Measurements from ENCODE around the gene COL24A1. TPM values are rescaled to one million over a fixed set of nuclear protein-coding genes. Genes with fewer than 3 reads are reported as not detected.
"Not testable (repeated sequence)": the region's sequence is repeated elsewhere in the genome, so short reads cannot be mapped to it uniquely, and the experiment has no call there.

The COL24A1 gene
- total RNA-seq, 1 donor from 2014 or later = 2.7 TPM

DNA sequence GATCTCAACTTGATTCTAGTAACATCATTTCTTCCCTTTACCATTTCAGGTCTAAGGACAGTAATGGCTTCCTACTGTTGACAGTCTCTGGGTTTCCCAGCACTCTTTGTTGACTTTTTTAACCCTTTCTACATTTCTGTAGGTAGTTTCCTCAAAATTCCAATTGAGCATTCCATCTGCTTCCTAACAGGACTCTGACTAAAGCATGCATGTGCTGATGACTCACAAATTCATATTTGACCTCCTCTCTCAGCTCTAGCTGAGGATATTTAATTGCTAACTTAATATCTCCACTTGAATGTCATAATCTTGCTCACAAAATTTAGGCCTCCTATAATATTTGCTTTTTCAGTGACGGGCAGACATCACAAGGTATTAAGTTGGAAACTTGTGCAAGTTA lies 355.1 kb downstream of the COL24A1 start:
- no peaks in the 10 kb centered on the region for H3K36me3 Mint-ChIP-seq
- H3K9me3 Mint-ChIP-seq = peaks cover 4% of the 10 kb centered on the region
- H3K4me3 Mint-ChIP-seq = no peak overlapping the region
- no peak overlapping the region for H3K27ac Mint-ChIP-seq
- H3K4me1 Mint-ChIP-seq = peaks cover 3% of the 10 kb centered on the region
- DNase-seq (ENCODE audit: low spot score in 2 of 2, unreplicated experiment in 2 of 2) = no peak
- H3K27me3 Mint-ChIP-seq (ENCODE audit: low read depth) = peaks cover 9% of the 10 kb centered on the region
- TF ChIP-seq, protein P1, sequence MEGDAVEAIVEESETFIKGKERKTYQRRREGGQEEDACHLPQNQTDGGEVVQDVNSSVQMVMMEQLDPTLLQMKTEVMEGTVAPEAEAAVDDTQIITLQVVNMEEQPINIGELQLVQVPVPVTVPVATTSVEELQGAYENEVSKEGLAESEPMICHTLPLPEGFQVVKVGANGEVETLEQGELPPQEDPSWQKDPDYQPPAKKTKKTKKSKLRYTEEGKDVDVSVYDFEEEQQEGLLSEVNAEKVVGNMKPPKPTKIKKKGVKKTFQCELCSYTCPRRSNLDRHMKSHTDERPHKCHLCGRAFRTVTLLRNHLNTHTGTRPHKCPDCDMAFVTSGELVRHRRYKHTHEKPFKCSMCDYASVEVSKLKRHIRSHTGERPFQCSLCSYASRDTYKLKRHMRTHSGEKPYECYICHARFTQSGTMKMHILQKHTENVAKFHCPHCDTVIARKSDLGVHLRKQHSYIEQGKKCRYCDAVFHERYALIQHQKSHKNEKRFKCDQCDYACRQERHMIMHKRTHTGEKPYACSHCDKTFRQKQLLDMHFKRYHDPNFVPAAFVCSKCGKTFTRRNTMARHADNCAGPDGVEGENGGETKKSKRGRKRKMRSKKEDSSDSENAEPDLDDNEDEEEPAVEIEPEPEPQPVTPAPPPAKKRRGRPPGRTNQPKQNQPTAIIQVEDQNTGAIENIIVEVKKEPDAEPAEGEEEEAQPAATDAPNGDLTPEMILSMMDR (IDR thresholded peaks at IDR 0.05; ENCODE audit: unreplicated experiment) = no peak

DNA sequence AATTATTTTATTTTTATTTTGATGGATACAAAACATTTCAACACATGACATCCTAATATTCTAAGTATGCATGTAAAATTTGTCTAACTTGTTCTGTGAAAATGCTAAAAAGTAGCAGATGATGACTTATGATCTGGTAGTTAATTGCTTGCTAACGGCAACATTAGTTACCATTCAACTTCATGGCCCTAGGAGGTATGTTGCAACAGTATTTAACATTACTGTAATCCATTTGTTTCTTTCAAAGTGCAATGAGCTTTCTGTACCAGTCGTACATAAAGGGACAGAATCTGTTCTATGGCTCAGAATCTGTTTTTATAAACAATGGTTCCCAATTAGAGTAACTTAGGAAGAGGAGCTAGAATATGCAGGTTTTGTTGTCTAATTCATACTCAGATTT lies 356.8 kb downstream of the COL24A1 start:
- Mint-ChIP-seq H3K36me3 (no peaks in the 10 kb centered on the region), H3K9me3 (peaks cover 4% of the 10 kb centered on the region), H3K4me3 (no peak overlapping the region), H3K27me3 (ENCODE audit: low read depth) (peaks cover 9% of the 10 kb centered on the region), H3K4me1 (peaks cover 3% of the 10 kb centered on the region), H3K27ac (no peak overlapping the region)
- TF ChIP-seq, protein P1 (IDR thresholded peaks at IDR 0.05; ENCODE audit: unreplicated experiment) = no peak
- no peak for DNase-seq (ENCODE audit: low spot score in 2 of 2, unreplicated experiment in 2 of 2)

DNA sequence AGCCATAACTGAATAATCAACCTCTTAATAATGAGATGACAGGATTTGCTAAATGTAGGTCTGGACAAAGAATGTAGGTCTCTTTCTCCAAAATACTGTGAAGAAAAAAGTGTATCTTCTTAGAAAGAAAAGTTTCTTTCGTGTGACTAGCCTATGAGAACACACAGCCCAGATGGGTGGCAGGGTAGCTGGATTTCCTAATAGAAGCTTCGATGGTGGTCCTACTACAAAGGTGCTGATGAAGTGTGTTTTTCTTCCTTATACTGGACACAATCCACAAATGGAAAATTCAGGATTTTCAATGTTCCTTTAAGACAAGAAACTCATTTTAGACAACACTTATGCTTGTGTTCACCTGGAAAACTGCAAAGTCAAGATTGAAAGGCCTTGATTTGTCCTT lies 358.2 kb downstream of the COL24A1 start:
- no peak for DNase-seq (ENCODE audit: low spot score in 2 of 2, unreplicated experiment in 2 of 2)
- Mint-ChIP-seq H3K4me3 (no peak overlapping the region), H3K36me3 (no peaks in the 10 kb centered on the region), H3K27ac (no peak overlapping the region), H3K4me1 (peaks cover 3% of the 10 kb centered on the region), H3K27me3 (ENCODE audit: low read depth) (peaks cover 10% of the 10 kb centered on the region), H3K9me3 (no peaks in the 10 kb centered on the region)
- TF ChIP-seq, protein P1 (IDR thresholded peaks at IDR 0.05; ENCODE audit: unreplicated experiment) = no peak

DNA sequence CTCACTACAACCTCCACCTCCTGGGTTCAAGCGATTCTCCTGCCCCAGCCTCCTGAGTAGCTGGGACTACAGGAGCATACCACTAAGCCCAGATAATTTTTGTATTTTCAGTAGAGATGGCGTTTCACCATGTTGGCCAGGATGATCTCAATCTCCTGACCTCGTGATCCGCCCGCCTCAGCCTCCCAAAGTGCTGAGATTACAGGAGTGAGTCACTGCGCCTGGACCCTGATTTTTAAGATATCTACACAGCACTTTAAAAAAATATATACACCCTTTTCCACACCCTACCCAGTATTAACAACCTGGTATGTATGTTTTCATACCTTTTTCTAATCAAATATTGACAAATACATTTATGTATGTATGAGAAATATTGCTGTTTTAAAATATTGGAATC lies 379.6 kb downstream of the COL24A1 start:
- H3K27ac Mint-ChIP-seq; H3K4me1 Mint-ChIP-seq; H3K36me3 Mint-ChIP-seq; DNase-seq (ENCODE audit: low spot score in 2 of 2, unreplicated experiment in 2 of 2); H3K4me3 Mint-ChIP-seq; H3K9me3 Mint-ChIP-seq: not testable (repeated sequence)
- H3K27me3 Mint-ChIP-seq (ENCODE audit: low read depth) = peaks cover 24% of the 10 kb centered on the region

DNA sequence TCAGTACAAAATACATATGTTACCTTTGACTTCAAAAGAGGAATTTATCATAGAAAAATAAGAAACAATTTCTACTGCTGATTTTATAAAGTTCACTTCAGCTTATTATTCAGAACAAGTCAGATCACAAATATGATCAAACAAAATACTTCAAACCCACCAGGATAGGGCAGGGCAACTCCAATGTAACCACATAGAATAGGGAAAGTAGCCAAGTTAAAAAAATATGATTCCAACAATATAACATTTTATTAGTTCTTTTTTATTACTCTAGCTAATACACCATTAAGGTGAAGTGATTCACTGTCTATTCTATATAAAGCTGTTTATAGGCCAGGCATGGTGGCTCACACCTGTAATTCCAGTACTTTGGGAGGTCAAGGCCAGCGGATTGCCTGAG lies 393.8 kb downstream of the COL24A1 start:
- no peak overlapping the region for H3K4me3 Mint-ChIP-seq
- no peak for DNase-seq (ENCODE audit: low spot score in 2 of 2, unreplicated experiment in 2 of 2)
- no peaks in the 10 kb centered on the region for H3K36me3 Mint-ChIP-seq
- TF ChIP-seq, protein P1 (IDR thresholded peaks at IDR 0.05; ENCODE audit: unreplicated experiment) = no peak
- no peaks in the 10 kb centered on the region for H3K4me1 Mint-ChIP-seq
- peaks cover 7% of the 10 kb centered on the region for H3K27me3 Mint-ChIP-seq (ENCODE audit: low read depth)
- no peak overlapping the region for H3K27ac Mint-ChIP-seq
- H3K9me3 Mint-ChIP-seq = no peaks in the 10 kb centered on the region

DNA sequence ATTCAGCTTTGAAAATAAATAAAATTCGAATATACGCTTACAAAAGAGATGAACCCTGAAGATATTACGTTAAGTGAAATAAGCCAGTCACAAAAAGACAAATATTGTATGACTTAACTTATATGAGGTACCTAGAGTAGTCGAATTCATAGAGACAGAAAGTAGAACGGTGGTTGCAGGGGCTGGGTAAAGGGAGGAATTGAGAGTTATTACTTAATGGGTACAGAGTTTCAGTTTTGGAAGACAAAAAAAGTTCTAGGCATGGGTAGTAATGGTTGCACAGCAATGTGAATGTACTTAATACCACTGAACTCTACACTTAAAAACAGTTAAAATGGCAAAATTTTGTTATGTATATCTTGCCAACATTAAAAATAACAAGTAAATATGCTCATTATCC lies 399.7 kb downstream of the COL24A1 start:
- Mint-ChIP-seq H3K4me1 (no peaks in the 10 kb centered on the region), H3K27me3 (ENCODE audit: low read depth) (peaks cover 7% of the 10 kb centered on the region), H3K27ac (no peak overlapping the region), H3K9me3 (peaks cover 12% of the 10 kb centered on the region), H3K36me3 (no peaks in the 10 kb centered on the region), H3K4me3 (no peak overlapping the region)
- DNase-seq (ENCODE audit: low spot score in 2 of 2, unreplicated experiment in 2 of 2) = no peak
- TF ChIP-seq, protein P1 (IDR thresholded peaks at IDR 0.05; ENCODE audit: unreplicated experiment) = no peak

Data from mesothelial cell of epicardium (in vitro differentiated cells).